ENCODE results near the gene CAPN12. TPM values are rescaled to one million over a fixed set of nuclear protein-coding genes. Genes with fewer than 3 reads are reported as not detected.
A peak's percentile ranks its signal among the peaks of the same experiment; 100 is the strongest.
"Not testable (repeated sequence)": the region's sequence is repeated elsewhere in the genome, so short reads cannot be mapped to it uniquely, and the experiment has no call there.

CAPN12 gene
- total RNA-seq, 1 experiment from 2014 or later = 8.8 TPM

DNA sequence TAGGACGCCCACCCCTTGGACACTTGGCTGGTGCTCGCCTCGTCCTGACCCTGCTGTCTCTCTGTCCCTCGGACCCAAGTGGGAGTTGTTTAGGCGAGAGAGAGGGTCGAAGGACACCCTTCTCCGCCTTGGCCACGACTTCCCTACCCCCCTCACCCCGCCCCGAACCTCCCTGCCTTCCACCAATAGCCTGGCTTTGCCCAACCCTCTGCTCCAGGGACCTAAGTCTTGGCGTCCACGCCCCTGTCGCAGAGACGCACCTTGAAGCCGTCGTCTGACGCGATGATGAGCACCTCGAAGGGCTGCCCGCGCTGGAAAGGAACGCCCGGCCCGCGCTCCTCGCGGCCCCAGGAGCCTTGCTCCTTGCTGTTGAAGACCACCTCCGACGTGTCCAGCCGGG is 27.3 kb upstream of the CAPN12 start:
- H3K4me2 ChIP-seq (ENCODE audit: low read length); H3K36me3 ChIP-seq (ENCODE audit: control insufficient read depth in 1 of 2, insufficient read depth in 2 of 2, low read length in 2 of 2); BruUV-seq (replicated peaks); H3K9ac ChIP-seq (ENCODE audit: low read length); H3K27me3 ChIP-seq (ENCODE audit: insufficient read depth, low read length); POLR2A ChIA-PET; H3K9me3 ChIP-seq (ENCODE audit: control insufficient read depth in 1 of 2, insufficient read depth in 1 of 2, low read depth in 1 of 2, low read length in 2 of 2); H3K79me2 ChIP-seq (ENCODE audit: insufficient read depth, low read length); H3K4me1 ChIP-seq (ENCODE audit: control insufficient read depth in 1 of 2, insufficient read depth in 2 of 2, low read length in 2 of 2); H3K27ac ChIP-seq (ENCODE audit: low read depth, low read length); RAD21 ChIA-PET (ENCODE audit: low non-redundant PET in 1 of 2, low total read pairs in 2 of 2, uncharacterized antibody in 2 of 2, unreplicated experiment in 2 of 2); H4K20me1 ChIP-seq (ENCODE audit: insufficient read depth); intact Hi-C loops (cut with micrococcal nuclease); H3K9me2 ChIP-seq (ENCODE audit: insufficient read depth); H2AFZ ChIP-seq (ENCODE audit: low read depth, low read length, poor library complexity, severe bottlenecking); DNase-seq (ENCODE audit: low read depth, low spot score); H3K4me3 ChIP-seq (replicated peaks in 1 of 2; ENCODE audit: low read depth in 1 of 2, low read length in 2 of 2); CTCF ChIA-PET: not testable (repeated sequence)
- ATAC-seq = peak; percentile 72

- H3K27ac ChIP-seq (ENCODE audit: low read depth, low read length); H4K20me1 ChIP-seq (ENCODE audit: insufficient read depth); intact Hi-C loops (cut with micrococcal nuclease): not testable (repeated sequence)
Measured at GRCh38 chr19:38770949-38771275, 26.6 kb upstream of the CAPN12 start.

GRCh38 chr19:38770228-38770948 is 26.1 kb upstream of the CAPN12 start:
- H4K20me1 ChIP-seq (ENCODE audit: insufficient read depth); DNase-seq (ENCODE audit: low read depth, low spot score); H3K36me3 ChIP-seq (ENCODE audit: control insufficient read depth in 1 of 2, insufficient read depth in 2 of 2, low read length in 2 of 2); RAD21 ChIA-PET (ENCODE audit: low non-redundant PET in 1 of 2, low total read pairs in 2 of 2, uncharacterized antibody in 2 of 2, unreplicated experiment in 2 of 2); H3K79me2 ChIP-seq (ENCODE audit: insufficient read depth, low read length); H3K27ac ChIP-seq (ENCODE audit: low read depth, low read length); H3K9me2 ChIP-seq (ENCODE audit: insufficient read depth); BruUV-seq (replicated peaks); H3K4me2 ChIP-seq (ENCODE audit: low read length); H3K27me3 ChIP-seq (ENCODE audit: insufficient read depth, low read length); H3K9ac ChIP-seq (ENCODE audit: low read length); H2AFZ ChIP-seq (ENCODE audit: low read depth, low read length, poor library complexity, severe bottlenecking); H3K4me3 ChIP-seq (replicated peaks in 1 of 2; ENCODE audit: low read depth in 1 of 2, low read length in 2 of 2); H3K4me1 ChIP-seq (ENCODE audit: control insufficient read depth in 1 of 2, insufficient read depth in 2 of 2, low read length in 2 of 2); H3K9me3 ChIP-seq (ENCODE audit: control insufficient read depth in 1 of 2, insufficient read depth in 1 of 2, low read depth in 1 of 2, low read length in 2 of 2); POLR2A ChIA-PET; intact Hi-C loops (cut with micrococcal nuclease): not testable (repeated sequence)
- peak; percentile 16 for ATAC-seq
- CTCF ChIA-PET = interaction anchor here (0.8 to 1.7 kb wide), 6 partner anchors 13 to 160 kb away, joined by 3 to 10 read pairs (median 3); partner anchors contain the start of genes MRPS12, NFKBIB and SARS2

More at GRCh38 chr19:38770949-38771275, 26.6 kb upstream of the CAPN12 start:
- H2AFZ ChIP-seq (ENCODE audit: low read depth, low read length, poor library complexity, severe bottlenecking); POLR2A ChIA-PET; RAD21 ChIA-PET (ENCODE audit: low non-redundant PET in 1 of 2, low total read pairs in 2 of 2, uncharacterized antibody in 2 of 2, unreplicated experiment in 2 of 2); H3K27me3 ChIP-seq (ENCODE audit: insufficient read depth, low read length); H3K9ac ChIP-seq (ENCODE audit: low read length); CTCF ChIA-PET; H3K79me2 ChIP-seq (ENCODE audit: insufficient read depth, low read length); H3K4me1 ChIP-seq (ENCODE audit: control insufficient read depth in 1 of 2, insufficient read depth in 2 of 2, low read length in 2 of 2); DNase-seq (ENCODE audit: low read depth, low spot score); H3K36me3 ChIP-seq (ENCODE audit: control insufficient read depth in 1 of 2, insufficient read depth in 2 of 2, low read length in 2 of 2); H3K4me3 ChIP-seq (replicated peaks in 1 of 2; ENCODE audit: low read depth in 1 of 2, low read length in 2 of 2); H3K9me2 ChIP-seq (ENCODE audit: insufficient read depth); H3K9me3 ChIP-seq (ENCODE audit: control insufficient read depth in 1 of 2, insufficient read depth in 1 of 2, low read depth in 1 of 2, low read length in 2 of 2); H3K4me2 ChIP-seq (ENCODE audit: low read length): not testable (repeated sequence)
- BruUV-seq (replicated peaks) = TSS peak; percentile 36
- peak; percentile 69 for ATAC-seq
